ENCODE data around the gene DND1.
"Not testable (repeated sequence)": the region's sequence is repeated elsewhere in the genome, so short reads cannot be mapped to it uniquely, and the experiment has no call there.

The DND1 gene

DNA sequence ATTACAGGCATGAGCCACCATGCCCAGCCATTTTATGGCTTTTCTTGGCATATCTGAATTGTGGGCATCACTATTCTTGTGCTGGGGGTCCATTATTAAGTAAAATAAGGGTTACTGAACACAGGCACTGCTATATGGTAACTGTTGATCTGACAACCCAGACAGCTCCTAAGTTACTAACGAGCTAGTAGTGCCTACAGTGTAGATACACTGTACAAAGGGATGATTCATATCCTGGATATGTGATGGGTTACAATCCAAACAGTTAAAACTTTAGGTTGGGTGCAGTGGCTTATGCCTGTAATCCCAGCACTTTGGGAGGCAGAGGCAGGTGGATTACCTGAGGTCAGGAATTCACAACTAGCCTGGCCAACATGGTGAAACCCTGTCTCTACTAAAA, 44.7 kb downstream of the DND1 start:
- no peak for DNase-seq

GRCh38 chr5:140627972-140628371, 45.4 kb downstream of the DND1 start:
- DNase-seq: no peak

GRCh38 chr5:140624886-140625285, 48.5 kb downstream of the DND1 start:
- DNase-seq: not testable (repeated sequence)

DNA sequence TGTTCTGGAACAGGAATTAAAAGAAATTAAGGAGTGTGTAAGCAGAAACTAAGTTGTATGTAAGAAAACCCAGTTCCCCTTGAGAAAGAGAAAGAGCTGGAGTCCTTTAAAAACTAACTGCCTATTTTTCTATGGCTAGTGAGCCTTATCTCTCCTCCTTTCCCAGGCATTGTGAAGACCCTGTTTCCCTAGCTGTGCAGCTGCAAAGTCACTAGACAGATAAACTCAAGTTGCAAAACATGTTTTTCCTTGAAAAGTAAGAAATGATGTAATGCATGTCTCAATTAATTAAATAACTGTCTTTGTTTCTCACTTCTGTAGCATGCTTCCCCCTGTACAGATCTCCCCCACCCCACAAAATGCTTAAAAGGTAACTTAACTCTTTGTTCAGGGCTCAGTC, 50.3 kb downstream of the DND1 start:
- not testable (repeated sequence) for DNase-seq

DNA sequence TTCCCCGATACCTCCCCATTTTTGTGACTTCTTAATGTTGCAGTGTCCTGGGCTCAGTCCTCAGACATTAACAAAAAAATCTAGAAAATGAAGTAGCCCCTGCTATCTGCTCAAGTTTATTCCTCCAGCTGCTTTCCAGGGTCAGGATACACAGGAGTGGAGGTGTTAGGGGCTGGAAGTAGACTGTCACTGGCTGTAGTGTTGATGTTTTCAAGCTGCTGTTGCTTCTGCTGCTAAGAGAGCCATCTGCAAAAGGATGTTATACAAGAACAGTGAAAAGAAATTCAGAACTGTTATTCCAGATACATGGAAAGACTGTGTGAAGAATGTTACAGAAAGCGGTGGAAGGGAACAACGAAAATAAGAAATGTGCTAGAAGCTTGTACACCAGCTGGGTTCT, 51.1 kb downstream of the DND1 start:
- no peak for DNase-seq
